ENCODE data around the gene CYP27C1.
A peak's percentile ranks its signal among the peaks of the same experiment; 100 is the strongest.
"Not testable (repeated sequence)": the region's sequence is repeated elsewhere in the genome, so short reads cannot be mapped to it uniquely, and the experiment has no call there.

The CYP27C1 gene, protein sequence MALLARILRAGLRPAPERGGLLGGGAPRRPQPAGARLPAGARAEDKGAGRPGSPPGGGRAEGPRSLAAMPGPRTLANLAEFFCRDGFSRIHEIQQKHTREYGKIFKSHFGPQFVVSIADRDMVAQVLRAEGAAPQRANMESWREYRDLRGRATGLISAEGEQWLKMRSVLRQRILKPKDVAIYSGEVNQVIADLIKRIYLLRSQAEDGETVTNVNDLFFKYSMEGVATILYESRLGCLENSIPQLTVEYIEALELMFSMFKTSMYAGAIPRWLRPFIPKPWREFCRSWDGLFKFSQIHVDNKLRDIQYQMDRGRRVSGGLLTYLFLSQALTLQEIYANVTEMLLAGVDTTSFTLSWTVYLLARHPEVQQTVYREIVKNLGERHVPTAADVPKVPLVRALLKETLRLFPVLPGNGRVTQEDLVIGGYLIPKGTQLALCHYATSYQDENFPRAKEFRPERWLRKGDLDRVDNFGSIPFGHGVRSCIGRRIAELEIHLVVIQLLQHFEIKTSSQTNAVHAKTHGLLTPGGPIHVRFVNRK

DNA sequence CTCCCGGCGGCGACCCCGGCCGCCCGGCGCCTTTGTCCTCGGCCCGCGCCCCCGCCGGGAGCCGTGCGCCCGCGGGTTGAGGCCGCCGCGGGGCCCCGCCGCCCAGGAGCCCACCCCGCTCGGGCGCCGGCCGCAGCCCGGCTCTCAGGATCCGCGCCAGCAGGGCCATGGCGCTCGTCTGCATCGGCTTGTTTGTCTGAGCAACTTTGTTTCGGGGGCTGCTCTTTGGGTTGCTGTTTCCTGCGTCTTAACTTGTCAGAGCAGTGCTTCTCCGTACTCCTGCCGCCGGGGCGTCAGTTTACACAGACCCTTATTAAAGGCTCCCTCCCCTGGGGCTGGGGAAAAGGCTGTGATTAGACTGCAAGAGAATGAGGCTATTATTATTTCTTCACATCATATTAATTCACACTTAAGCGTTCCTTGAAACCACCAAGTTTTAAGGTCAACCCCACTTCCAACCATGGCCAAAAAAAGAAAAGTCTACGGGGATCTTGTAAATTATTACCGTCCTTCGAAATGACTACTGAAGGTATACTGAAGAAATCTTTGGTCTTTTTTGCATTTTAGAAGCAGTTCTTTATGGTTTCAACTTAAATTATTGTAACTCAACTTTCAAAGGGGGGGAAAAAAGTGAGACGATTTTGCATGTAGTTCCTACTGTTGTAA is at the start of gene CYP27C1:
CYP27C1 (minus strand) TSS at position 198 of the 666 bp plus-strand sequence; CDS start at position 169, 29 bp downstream.
- DNase-seq (ENCODE audit: low read depth), result no peak

- no peak for DNase-seq (ENCODE audit: low read depth)
Measured at GRCh38 chr2:127261804-127262406, 41.8 kb upstream of the CYP27C1 start.

DNA sequence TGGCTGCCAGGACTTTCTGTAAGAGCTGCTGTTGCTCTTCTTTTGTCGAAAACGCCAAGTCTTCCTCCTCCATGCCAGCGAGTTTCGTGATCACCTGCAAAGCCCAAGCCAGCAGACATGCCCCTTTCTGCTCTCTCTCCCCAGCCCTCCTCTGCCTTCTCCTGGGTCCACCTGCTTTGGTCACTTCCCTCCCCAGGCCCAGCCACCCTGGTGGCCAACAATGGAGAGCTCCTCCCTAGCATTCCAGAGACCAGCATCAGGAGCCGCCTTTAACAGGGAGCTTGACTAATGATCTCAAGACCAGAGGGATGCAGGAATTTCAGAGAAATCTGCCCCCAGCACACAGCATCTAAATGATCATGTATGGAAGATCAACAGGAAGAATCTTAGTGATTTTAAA is 39.3 kb upstream of the CYP27C1 start:
- no peak for DNase-seq (ENCODE audit: low read depth)

GRCh38 chr2:127256866-127257265 is 36.8 kb upstream of the CYP27C1 start:
- no peak for DNase-seq (ENCODE audit: low read depth)

- DNase-seq (ENCODE audit: low read depth), result no peak
Measured at GRCh38 chr2:127256381-127256780, 36.3 kb upstream of the CYP27C1 start.

GRCh38 chr2:127255721-127256120 is 35.6 kb upstream of the CYP27C1 start:
- DNase-seq (ENCODE audit: low read depth), result no peak

GRCh38 chr2:127255146-127255545 is 35.0 kb upstream of the CYP27C1 start:
- no peak for DNase-seq (ENCODE audit: low read depth)

- DNase-seq (ENCODE audit: low read depth), result peak; percentile 4
Measured at GRCh38 chr2:127254386-127254981, 34.4 kb upstream of the CYP27C1 start.

DNA sequence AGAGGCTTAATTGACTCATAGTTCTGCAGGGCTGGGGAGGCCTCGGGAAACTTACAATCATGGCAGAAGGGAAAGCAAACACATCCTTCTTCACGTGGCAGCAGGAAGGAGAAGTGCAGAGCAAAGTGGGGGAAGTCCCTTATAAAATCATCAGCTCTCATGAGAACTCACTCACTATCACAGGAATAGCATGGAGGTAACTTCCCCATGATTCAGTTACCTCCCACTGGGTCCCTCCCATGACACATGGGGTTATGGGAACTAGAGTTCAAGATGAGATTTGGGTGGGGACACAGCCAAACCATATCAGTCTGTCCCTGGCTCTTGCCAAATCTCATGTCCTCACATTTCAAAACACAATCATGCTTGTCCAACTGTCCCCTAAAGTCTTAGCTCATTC is 21.1 kb upstream of the CYP27C1 start:
- DNase-seq (ENCODE audit: low read depth), result not testable (repeated sequence)

DNA sequence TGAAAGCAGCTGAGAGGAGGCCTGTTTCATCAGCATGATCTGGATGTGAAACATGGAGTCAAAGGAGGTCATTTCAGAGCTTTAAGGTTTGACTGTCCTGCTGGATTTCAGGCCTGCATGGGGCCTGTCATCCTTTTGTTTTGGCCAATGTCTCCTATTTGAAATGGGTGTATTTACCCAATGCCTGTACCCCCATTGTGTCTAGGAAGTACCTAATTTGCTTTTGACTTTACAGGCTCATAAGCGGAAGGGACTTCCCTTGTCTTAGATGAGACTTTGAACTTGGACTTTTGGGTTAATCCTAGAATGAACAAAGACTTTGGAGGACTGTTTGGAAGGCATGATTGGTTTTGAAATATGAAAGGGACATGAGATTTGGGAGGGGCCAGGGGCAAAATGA is 19.3 kb upstream of the CYP27C1 start:
- DNase-seq (ENCODE audit: low read depth), result no peak

DNA sequence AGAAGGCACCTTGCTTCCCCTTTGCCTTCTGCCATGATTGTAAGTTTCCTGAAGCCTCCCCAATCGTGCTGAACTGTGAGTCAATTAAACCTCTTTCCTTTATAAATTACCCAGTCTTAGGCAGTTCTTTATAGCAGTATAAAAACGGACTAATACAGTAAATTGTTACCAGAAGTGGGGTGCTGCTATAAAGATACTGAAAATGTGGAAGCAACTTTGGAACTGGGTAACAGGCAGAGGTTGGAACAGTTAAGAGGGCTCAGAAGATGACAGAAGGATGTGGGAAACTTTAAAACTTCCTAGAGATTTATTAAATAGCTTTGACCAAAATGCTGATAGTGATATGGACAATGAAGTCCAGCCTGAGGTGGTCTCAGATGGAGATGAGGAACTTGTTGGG is 17.7 kb upstream of the CYP27C1 start:
- DNase-seq (ENCODE audit: low read depth), result not testable (repeated sequence)

DNA sequence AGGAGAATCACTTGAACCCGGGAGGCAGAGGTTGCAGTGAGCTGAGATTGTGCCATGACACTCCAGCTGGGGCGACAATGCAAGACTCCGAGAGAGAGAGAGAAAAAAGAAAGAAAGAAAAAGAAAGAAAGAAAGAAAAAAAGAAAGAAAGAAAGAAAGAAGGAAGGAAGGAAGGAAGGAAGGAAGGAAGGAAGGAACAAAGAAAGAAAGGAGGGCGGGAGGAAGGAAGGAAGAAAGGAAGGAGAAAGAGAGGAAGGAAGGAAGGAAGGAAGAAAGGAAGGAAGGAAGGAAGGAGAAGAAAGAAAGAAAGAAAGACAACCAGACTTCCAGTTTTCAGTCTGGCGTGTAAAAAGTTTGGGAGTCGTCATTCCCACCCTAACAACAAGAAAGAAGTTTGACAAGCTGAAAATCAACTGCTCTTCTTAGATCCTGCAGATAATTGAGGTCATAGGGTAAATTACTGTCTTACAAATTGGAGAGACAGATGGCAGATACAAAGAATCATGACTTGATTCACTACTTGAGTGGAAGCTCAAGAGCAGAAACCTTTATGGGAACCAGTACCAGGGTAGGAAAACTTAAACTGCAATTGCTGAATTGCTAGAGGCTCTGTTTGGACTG is 15.1 kb upstream of the CYP27C1 start:
- no peak for DNase-seq (ENCODE audit: low read depth)

GRCh38 chr2:127233710-127234109 is 13.6 kb upstream of the CYP27C1 start:
- no peak for DNase-seq (ENCODE audit: low read depth)

- DNase-seq (ENCODE audit: low read depth), result no peak
Measured at GRCh38 chr2:127231130-127231865, 11.2 kb upstream of the CYP27C1 start.

DNA sequence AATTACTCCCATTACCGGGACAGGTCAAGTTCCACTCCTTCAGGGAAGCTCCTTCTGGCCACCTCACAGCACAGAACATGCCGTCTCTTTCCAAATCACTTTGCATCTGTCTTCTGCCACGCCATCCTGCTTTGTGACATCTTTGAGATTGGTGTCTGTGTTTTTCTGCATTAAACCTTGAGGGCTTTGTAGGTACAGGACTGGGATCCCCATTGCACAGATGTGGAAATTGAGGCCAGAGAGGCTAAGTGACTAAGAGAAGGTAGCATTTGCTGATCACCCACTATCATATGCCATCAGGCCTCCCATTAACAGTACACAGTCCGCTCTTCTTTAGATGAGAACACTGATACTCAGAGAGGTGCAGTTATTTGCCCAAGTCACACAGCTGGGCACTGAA is 9.5 kb upstream of the CYP27C1 start:
- no peak for DNase-seq (ENCODE audit: low read depth)

- DNase-seq (ENCODE audit: low read depth), result no peak
Measured at GRCh38 chr2:127228102-127228501, 8.0 kb upstream of the CYP27C1 start.

GRCh38 chr2:127227264-127227660 is 7.2 kb upstream of the CYP27C1 start:
- DNase-seq (ENCODE audit: low read depth), result not testable (repeated sequence)

DNA sequence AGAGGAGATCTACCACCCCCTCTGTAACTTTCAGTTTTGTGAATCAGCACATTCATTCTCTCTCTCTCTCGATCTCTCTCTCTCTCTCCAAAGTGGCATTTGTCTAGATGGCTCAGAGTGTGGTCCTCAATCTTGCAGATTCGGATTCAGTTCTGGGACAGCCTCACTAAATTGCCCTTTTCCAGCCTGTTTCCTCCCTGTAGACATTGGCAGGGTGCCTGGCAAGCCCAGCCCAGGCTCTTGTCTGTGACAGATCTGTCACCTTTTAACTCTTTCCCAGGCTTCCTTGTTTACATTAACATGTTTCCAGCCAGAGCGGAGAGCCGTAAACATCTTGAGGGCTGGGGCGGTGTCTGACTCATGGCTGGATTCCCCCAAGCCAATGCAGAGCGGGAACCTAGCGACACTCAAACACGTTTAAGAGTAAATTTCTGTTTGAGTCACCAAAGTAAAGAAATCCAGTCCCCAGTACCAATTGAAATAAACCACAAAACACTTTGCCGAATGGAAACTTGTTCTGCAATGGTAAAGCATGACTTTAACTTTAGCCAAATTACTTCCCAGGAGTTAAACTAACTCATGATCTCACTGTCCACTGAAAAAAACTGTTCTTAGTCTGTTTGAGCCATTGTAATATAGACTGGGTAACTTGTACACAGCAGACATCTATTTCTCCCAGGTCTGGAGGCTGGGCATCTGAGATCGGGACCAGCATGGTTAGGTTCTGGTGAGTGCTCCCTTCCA is 6.6 kb upstream of the CYP27C1 start:
- peak; percentile 63 for DNase-seq (ENCODE audit: low read depth)

DNA sequence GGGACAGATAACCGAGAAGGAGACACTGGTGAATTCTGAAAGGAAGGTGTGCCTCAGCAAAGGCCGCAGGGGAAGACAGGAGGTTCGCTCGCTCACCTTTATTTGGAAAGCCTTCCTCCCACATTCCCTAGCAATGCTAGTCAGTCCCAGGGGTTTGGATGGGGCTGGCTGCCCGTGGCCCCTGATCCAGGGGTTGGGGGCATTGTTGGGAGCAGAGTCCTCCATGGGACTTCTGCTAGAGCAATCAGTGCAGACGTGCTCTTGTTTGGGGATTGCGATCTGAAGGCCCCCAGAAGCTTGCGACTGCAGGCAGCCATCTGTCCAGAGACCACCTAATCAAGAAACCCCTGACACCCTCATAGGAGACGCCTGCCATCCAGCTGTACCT is 6.0 kb upstream of the CYP27C1 start:
- DNase-seq (ENCODE audit: low read depth), result no peak

- DNase-seq (ENCODE audit: low read depth), result peak; percentile 24
Measured at GRCh38 chr2:127225186-127225960, 5.3 kb upstream of the CYP27C1 start.

Measured in GM04504 (cell line).